HFFc6 (cell line): ENCODE results near the gene P2RY8. TPM values are rescaled to one million over a fixed set of nuclear protein-coding genes. Genes with fewer than 3 reads are reported as not detected.
A peak's percentile ranks its signal among the peaks of the same experiment; 100 is the strongest.

ENCODE experiments used
- DNase-seq: peaks from one replicate; pipeline ENCODE4 v3.0.0-alpha.2; 2018
- H3K27ac Mint-ChIP-seq: 2 replicates; pipeline ENCODE4 v1.8.0; 2020; ENCODE audit warnings: mild to moderate bottlenecking, mixed read lengths
- H3K27me3 Mint-ChIP-seq: 2 replicates; pipeline ENCODE4 v1.8.0; 2021; ENCODE audit warnings: mild to moderate bottlenecking, moderate library complexity, mixed read lengths; ENCODE audit not compliant: insufficient read depth
- H3K36me3 Mint-ChIP-seq: 2 replicates; pipeline ENCODE4 v1.8.0; 2021; ENCODE audit warnings: low read depth, mixed read lengths
- H3K4me1 Mint-ChIP-seq: 2 replicates; pipeline ENCODE4 v1.8.0; 2020; ENCODE audit warnings: low read depth, mixed read lengths
- H3K4me3 Mint-ChIP-seq: 2 replicates; pipeline ENCODE4 v1.8.0; 2020; ENCODE audit warnings: mild to moderate bottlenecking, moderate library complexity, mixed read lengths
- H3K9me3 Mint-ChIP-seq: 2 replicates; pipeline ENCODE4 v1.8.0; 2020; ENCODE audit warnings: mild to moderate bottlenecking, mixed read lengths
- total RNA-seq, 6 experiments: library from RNA; stranded (reverse); fragmentation: NEBNext Ultra II Directional; extraction: Animal tissue kit (Norgen Biotek cat#: 25700); gene quantifications; 2 replicates in 1 of 6; 3 replicates in 5 of 6; pipeline ENCODE4 v1.2.3, GENCODE V29; 2021
- TF ChIP-seq, protein P1 (sequence below): fragments of 200-600 bp; sonication (generic); IDR thresholded peaks from 2 replicates; pipeline ENCODE4 v1.5.0; 2021; ENCODE audit warnings: antibody characterized with exemption, mild to moderate bottlenecking

The P2RY8 gene
- total RNA-seq, 6 experiments from 2014 or later: not detected

DNA sequence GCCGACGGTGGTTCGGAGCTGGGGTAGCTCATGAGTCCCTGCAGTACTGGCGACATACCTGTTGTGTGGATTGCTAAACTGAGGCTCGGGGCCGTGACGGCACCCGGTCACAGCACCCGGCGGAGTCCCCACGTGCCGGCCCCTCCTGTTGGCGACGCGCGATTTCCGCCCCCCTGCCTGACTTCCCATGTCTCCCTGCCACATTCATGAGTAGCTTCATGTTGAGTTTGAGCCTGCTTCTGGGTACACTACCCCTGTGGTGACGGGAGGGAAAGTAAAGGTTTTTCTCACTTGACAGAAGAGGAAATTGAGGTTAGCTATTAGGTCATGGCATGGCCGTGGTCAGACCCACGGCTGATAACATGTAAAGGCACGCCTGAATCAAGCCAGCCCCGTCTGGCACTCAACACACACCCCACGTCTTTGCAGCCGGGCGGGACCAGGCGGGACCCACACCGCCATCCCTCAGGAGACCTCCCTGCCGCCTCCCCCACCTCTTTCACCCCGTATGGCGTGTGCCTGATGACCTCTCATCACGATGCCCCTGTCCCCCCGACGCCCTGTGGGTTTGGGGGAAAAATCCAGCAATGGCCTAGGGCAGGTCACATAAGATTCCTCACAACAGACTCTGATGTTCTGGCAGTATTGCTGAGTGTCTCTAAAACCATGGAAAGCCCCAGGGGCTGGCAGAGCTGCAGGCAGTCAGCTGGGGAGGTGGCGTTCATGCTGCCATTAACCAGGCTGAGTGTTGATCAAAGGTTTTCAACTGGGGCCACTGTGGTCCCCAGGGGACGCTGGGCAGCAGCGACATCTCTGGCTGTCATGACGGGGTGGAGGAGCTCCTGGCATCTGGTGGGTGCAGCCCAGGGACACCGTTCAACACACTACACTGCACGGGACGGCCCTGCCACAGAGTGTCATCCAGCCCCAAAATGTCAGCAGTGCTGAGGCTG is 29.2 kb downstream of the P2RY8 start:
- TF ChIP-seq, protein P1, sequence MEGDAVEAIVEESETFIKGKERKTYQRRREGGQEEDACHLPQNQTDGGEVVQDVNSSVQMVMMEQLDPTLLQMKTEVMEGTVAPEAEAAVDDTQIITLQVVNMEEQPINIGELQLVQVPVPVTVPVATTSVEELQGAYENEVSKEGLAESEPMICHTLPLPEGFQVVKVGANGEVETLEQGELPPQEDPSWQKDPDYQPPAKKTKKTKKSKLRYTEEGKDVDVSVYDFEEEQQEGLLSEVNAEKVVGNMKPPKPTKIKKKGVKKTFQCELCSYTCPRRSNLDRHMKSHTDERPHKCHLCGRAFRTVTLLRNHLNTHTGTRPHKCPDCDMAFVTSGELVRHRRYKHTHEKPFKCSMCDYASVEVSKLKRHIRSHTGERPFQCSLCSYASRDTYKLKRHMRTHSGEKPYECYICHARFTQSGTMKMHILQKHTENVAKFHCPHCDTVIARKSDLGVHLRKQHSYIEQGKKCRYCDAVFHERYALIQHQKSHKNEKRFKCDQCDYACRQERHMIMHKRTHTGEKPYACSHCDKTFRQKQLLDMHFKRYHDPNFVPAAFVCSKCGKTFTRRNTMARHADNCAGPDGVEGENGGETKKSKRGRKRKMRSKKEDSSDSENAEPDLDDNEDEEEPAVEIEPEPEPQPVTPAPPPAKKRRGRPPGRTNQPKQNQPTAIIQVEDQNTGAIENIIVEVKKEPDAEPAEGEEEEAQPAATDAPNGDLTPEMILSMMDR: no peak
- DNase-seq: no peak

DNA sequence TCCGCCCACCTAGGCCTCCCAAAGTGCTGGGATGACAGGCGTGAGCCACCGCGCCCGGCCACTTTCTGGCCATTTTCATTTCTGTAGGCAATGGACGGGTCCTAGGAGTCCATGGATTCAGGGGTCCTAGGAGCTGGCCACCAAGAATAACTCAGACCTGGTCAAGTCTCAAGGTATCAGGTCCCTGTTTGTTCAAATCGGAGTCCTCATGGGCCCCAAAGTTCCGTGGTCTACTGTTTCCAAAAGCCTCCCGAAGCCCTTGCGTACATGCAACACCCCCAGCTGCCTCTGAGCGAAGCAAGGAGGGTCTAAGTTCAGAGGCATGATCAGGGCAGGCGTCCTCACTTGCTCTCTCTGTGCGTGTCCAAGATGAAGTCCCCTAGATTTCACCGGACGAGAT is 30.1 kb downstream of the P2RY8 start:
- peaks cover 4% of the 10 kb centered on the region; the same call in 1 of the 2 replicates for H3K4me1 Mint-ChIP-seq
- no peak for DNase-seq
- H3K9me3 Mint-ChIP-seq: peaks cover 8% of the 10 kb centered on the region; the same call in 1 of the 2 replicates
- no peak overlapping the region for H3K27ac Mint-ChIP-seq
- no peak overlapping the region for H3K4me3 Mint-ChIP-seq
- peaks cover 7% of the 10 kb centered on the region for H3K27me3 Mint-ChIP-seq
- no peaks in the 10 kb centered on the region; the same call in 1 of the 2 replicates for H3K36me3 Mint-ChIP-seq
- TF ChIP-seq, protein P1: no peak

More for the DNA sequence above, 29.2 kb downstream of the P2RY8 start:
- Mint-ChIP-seq H3K27me3 (peaks cover 7% of the 10 kb centered on the region), H3K4me1 (peaks cover 4% of the 10 kb centered on the region; the same call in 1 of the 2 replicates), H3K4me3 (no peak overlapping the region), H3K9me3 (peaks cover 8% of the 10 kb centered on the region; the same call in 1 of the 2 replicates), H3K36me3 (no peaks in the 10 kb centered on the region; the same call in 1 of the 2 replicates), H3K27ac (no peak overlapping the region)

DNA sequence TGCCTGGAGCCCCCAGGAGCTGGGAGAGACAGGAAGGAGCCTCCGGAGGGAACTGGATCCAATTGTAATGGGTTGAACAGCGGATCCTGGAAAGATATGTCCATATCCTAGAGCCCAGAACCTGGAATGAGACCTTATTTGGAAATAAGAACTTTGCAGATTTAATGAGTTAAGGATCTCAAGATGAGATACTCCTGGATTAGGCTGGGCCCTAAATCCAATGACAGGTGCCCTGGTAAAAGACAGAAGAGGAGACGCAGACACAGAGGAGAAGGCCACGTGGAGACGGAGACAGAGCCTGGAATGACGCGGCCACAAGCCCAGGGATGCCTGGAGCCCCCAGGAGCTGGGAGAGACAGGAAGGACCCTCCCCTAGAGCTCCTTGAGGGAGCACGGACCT is 34.1 kb downstream of the P2RY8 start:
- Mint-ChIP-seq H3K27ac (no peak overlapping the region), H3K27me3 (peaks cover 5% of the 10 kb centered on the region), H3K4me3 (no peak overlapping the region), H3K4me1 (peaks cover 4% of the 10 kb centered on the region; the same call in 1 of the 2 replicates), H3K36me3 (no peaks in the 10 kb centered on the region), H3K9me3 (peaks cover 8% of the 10 kb centered on the region; the same call in 1 of the 2 replicates)
- TF ChIP-seq, protein P1: no peak
- DNase-seq: no peak

DNA sequence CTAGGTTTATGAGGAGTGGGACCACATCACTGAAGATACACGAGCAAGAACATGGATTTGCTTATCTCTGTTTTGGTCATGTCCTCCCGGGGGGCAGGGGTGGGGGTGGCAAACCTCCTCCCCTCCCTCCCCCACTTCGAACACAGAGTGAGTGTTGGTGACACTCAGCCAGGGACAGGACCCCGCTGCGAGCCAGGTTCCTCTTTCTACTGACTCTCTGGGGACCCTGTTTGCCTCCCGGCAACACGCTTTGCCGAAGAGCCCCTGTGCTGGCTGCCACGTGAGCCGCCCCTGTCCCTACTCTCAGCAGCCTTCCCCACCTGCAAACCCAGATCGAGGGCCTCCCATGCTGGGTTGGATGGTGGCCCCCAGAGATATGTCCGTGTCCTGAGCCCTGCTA is 34.7 kb downstream of the P2RY8 start:
- peaks cover 8% of the 10 kb centered on the region; the same call in 1 of the 2 replicates for H3K9me3 Mint-ChIP-seq
- H3K27ac Mint-ChIP-seq: no peak overlapping the region
- peaks cover 4% of the 10 kb centered on the region; the same call in 1 of the 2 replicates for H3K4me1 Mint-ChIP-seq
- H3K36me3 Mint-ChIP-seq: no peaks in the 10 kb centered on the region
- H3K4me3 Mint-ChIP-seq: no peak overlapping the region
- DNase-seq: no peak
- peaks cover 6% of the 10 kb centered on the region for H3K27me3 Mint-ChIP-seq
- TF ChIP-seq, protein P1: no peak

DNA sequence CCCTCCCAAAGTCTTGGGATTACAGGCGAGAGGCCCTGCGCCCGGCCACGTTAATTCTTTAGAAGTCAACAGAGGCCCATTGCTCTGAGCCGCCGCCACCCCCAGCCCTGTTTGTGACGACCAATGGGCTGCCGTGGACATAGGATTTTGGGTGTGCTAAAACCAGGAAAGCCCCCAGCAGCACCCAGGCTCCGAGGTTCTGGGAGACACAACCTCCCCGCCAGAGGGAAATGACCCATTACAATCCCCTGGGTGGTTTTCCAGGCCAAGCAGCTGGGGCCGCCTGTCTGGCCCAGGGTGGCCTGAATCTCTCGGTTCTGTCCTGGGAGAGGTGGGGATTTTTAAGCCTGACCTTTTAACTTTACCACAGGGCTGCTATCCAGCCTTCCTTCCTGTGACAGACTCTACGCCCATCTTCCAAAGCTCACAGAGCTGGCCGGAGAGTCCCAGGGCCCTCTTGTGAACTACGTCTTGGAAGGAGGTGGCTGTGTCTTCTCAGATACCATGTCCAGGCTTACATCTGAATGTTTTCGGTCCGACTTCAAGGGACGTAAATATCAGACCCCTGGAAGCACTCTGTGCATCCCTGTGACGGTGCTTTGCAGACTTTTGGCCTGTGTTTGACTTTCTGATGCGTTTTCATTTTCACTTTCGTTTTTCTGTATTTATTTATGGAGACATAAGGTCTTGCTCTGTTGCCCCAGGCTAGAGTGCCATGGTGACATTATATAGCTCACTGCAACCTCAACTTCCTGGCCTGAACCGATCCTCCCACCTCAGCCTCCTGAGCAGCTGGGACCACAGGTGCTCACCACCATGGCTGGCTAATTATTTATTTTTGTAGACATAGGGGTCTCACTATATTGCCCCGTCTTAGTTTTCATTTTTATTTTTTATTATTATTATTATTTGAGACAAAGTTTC is 36.0 kb downstream of the P2RY8 start:
- H3K36me3 Mint-ChIP-seq: no peaks in the 10 kb centered on the region
- H3K4me1 Mint-ChIP-seq: peaks cover 4% of the 10 kb centered on the region; the same call in 1 of the 2 replicates
- H3K27ac Mint-ChIP-seq: no peak overlapping the region; the same call in 1 of the 2 replicates
- TF ChIP-seq, protein P1: no peak
- no peak for DNase-seq
- H3K27me3 Mint-ChIP-seq: peaks cover 2% of the 10 kb centered on the region
- peaks cover 3% of the 10 kb centered on the region; the same call in 1 of the 2 replicates for H3K9me3 Mint-ChIP-seq
- peak overlapping the region; percentile 58; the same call in 1 of the 2 replicates for H3K4me3 Mint-ChIP-seq
